ENCODE data around the gene DNAH9. TPM values are rescaled to one million over a fixed set of nuclear protein-coding genes. Genes with fewer than 3 reads are reported as not detected.

DNAH9 gene
- polyA plus RNA-seq, 6 donors from 2014 or later: not detected

GRCh38 chr17:11622492-11622891 lies 24.2 kb downstream of the DNAH9 start:
- H3K4me3 Mint-ChIP-seq: no peak overlapping the region
- no peak for DNase-seq
- no peaks in the 10 kb centered on the region for H3K27me3 Mint-ChIP-seq
- H3K9me3 Mint-ChIP-seq: peaks cover 0 to 8% (median 5%) of the 10 kb centered on the region in 7 donors
- H3K27ac Mint-ChIP-seq: no peak overlapping the region
- H3K4me1 Mint-ChIP-seq: no peaks in the 10 kb centered on the region
- no peak for ATAC-seq (ENCODE audit: low read depth in 2 of 2)
- H3K36me3 Mint-ChIP-seq: no peaks in the 10 kb centered on the region

GRCh38 chr17:11624976-11625375 lies 26.7 kb downstream of the DNAH9 start:
- Mint-ChIP-seq H3K27me3 (no peaks in the 10 kb centered on the region), H3K36me3 (no peaks in the 10 kb centered on the region), H3K27ac (no peak overlapping the region), H3K4me3 (no peak overlapping the region), H3K9me3 (peaks cover 0 to 8% (median 4%) of the 10 kb centered on the region in 7 donors), H3K4me1 (no peaks in the 10 kb centered on the region)
- no peak for ATAC-seq (ENCODE audit: low read depth in 2 of 2)
- no peak for DNase-seq

GRCh38 chr17:11625878-11626277 lies 27.6 kb downstream of the DNAH9 start:
- DNase-seq (no peak), ATAC-seq (ENCODE audit: low read depth in 2 of 2) (no peak)
- no peak overlapping the region for H3K4me3 Mint-ChIP-seq
- H3K36me3 Mint-ChIP-seq: no peaks in the 10 kb centered on the region
- no peaks in the 10 kb centered on the region for H3K27me3 Mint-ChIP-seq
- H3K27ac Mint-ChIP-seq: no peak overlapping the region
- no peaks in the 10 kb centered on the region for H3K4me1 Mint-ChIP-seq
- H3K9me3 Mint-ChIP-seq: peaks cover under 1 to 8% (median 4%) of the 10 kb centered on the region in 7 donors

DNA sequence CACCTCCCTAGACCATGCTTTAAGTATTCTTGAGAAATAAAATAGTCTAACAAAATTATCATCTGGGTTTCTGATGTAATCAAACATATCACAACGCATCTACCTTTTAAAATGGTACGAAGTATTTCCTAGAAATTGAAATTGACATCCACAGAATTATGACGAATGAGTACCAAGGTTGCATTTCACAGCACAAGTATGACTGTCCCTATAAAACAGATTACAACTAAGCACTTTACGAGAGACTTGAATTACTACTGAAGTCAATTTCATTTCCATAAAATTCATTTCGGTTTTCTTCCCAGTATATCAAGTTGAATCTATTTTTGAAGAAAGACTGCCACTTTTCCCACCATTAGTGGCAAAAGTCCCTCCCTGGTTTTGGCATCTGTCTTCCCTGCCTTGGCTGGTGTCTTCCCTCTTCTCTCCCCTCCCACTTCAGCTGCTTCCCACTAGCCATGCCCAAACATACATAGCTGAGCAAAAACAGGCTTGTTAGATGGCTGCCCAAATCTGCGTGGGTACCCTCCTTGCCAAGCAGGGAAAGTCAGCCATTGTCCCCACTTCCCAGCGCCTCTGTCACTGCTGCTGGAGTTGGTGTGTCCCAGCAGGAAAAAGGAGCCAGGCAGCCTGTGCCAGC lies 29.2 kb downstream of the DNAH9 start:
- no peaks in the 10 kb centered on the region for H3K4me1 Mint-ChIP-seq
- DNase-seq (no peak), ATAC-seq (ENCODE audit: low read depth in 2 of 2) (no peak)
- no peaks in the 10 kb centered on the region for H3K36me3 Mint-ChIP-seq
- no peak overlapping the region for H3K4me3 Mint-ChIP-seq
- peaks cover 0 to 5% (median 3%) of the 10 kb centered on the region in 7 donors for H3K9me3 Mint-ChIP-seq
- no peak overlapping the region for H3K27ac Mint-ChIP-seq
- no peaks in the 10 kb centered on the region for H3K27me3 Mint-ChIP-seq

GRCh38 chr17:11628374-11628773 lies 30.1 kb downstream of the DNAH9 start:
- no peak for DNase-seq
- no peak for ATAC-seq (ENCODE audit: low read depth in 2 of 2)
- Mint-ChIP-seq H3K9me3 (peaks cover 0 to 5% (median 2%) of the 10 kb centered on the region in 7 donors), H3K36me3 (no peaks in the 10 kb centered on the region), H3K4me3 (no peak overlapping the region), H3K4me1 (no peaks in the 10 kb centered on the region), H3K27ac (no peak overlapping the region), H3K27me3 (no peaks in the 10 kb centered on the region)

DNA sequence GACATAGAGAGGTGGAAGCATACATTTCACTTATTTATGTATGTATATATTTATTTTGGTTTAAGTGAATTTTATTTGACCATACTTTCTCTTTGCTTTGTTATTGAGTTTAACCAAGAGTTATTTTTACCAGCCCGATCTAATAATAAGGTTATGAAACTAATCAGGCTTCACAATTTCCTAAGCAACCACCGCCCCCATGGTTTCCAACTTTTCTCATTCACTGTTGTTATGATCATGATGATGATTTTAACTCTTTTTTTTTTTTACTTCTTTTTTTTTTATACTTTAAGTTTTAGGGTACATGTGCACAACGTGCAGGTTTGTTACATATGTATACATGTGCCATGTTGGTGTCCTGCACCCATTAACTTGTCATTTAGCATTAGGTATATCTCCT lies 30.6 kb downstream of the DNAH9 start:
- DNase-seq (no peak), ATAC-seq (ENCODE audit: low read depth in 2 of 2) (no peak)
- no peaks in the 10 kb centered on the region for H3K4me1 Mint-ChIP-seq
- H3K36me3 Mint-ChIP-seq: no peaks in the 10 kb centered on the region
- peaks cover 0 to 5% (median 2%) of the 10 kb centered on the region in 7 donors for H3K9me3 Mint-ChIP-seq
- no peak overlapping the region for H3K27ac Mint-ChIP-seq
- H3K4me3 Mint-ChIP-seq: no peak overlapping the region
- H3K27me3 Mint-ChIP-seq: no peaks in the 10 kb centered on the region

DNA sequence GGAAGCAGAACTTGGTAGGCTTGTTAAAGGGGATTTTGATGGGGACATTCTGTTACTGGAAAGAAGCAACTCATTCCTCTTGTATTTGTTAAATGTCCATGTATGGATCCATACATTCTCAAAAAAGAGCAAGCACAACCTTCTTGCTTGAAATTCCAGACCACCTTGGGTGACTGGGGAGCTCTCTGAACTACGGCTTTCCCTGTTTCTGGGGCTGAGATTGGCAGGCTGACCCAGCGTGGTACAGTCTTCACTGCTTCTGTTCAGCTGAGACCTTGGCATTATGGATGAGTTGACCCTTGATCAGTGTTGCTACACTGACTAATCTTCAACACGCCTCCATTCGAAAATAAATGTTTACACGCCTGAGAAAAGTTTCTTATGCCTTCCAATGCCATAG lies 38.5 kb downstream of the DNAH9 start:
- ATAC-seq (ENCODE audit: low read depth in 2 of 2) (no peak), DNase-seq (no peak)
- peaks cover 0 to 5% (median 0%) of the 10 kb centered on the region in 3 donors for H3K27me3 Mint-ChIP-seq
- H3K9me3 Mint-ChIP-seq: peaks cover 0 to 9% (median 4%) of the 10 kb centered on the region in 7 donors
- H3K36me3 Mint-ChIP-seq: no peaks in the 10 kb centered on the region
- no peak overlapping the region for H3K27ac Mint-ChIP-seq
- H3K4me1 Mint-ChIP-seq: no peaks in the 10 kb centered on the region
- H3K4me3 Mint-ChIP-seq: no peak overlapping the region

- H3K9me3 Mint-ChIP-seq: peaks cover 0 to 8% (median 4%) of the 10 kb centered on the region in 7 donors
- no peak overlapping the region for H3K27ac Mint-ChIP-seq
- no peaks in the 10 kb centered on the region for H3K4me1 Mint-ChIP-seq
- DNase-seq: no peak
- no peak overlapping the region for H3K4me3 Mint-ChIP-seq
- H3K27me3 Mint-ChIP-seq: peaks cover 0 to 5% (median 0%) of the 10 kb centered on the region in 3 donors
- H3K36me3 Mint-ChIP-seq: no peaks in the 10 kb centered on the region
- no peak for ATAC-seq (ENCODE audit: low read depth in 2 of 2)
Measured at GRCh38 chr17:11637796-11638195, 39.5 kb downstream of the DNAH9 start.

- no peak overlapping the region for H3K4me3 Mint-ChIP-seq
- H3K4me1 Mint-ChIP-seq: no peaks in the 10 kb centered on the region
- no peaks in the 10 kb centered on the region for H3K36me3 Mint-ChIP-seq
- ATAC-seq (ENCODE audit: low read depth in 2 of 2) (no peak), DNase-seq (no peak)
- H3K9me3 Mint-ChIP-seq: peaks cover 0 to 8% (median 4%) of the 10 kb centered on the region in 7 donors
- H3K27ac Mint-ChIP-seq: no peak overlapping the region
- peaks cover 0 to 5% (median 0%) of the 10 kb centered on the region in 3 donors for H3K27me3 Mint-ChIP-seq
Measured at GRCh38 chr17:11638700-11639265, 40.5 kb downstream of the DNAH9 start.

- Mint-ChIP-seq H3K27ac (no peak overlapping the region), H3K4me1 (peaks cover 0 to 2% (median 0%) of the 10 kb centered on the region in 3 donors), H3K36me3 (no peaks in the 10 kb centered on the region), H3K9me3 (peaks cover 0 to 8% (median 4%) of the 10 kb centered on the region in 7 donors), H3K27me3 (peaks cover 0 to 5% (median 0%) of the 10 kb centered on the region in 3 donors), H3K4me3 (no peak overlapping the region)
- ATAC-seq (ENCODE audit: low read depth in 2 of 2): no peak
- DNase-seq: no peak
Measured at GRCh38 chr17:11639736-11640462, 41.6 kb downstream of the DNAH9 start.

- H3K27me3 Mint-ChIP-seq: peaks cover 0 to 5% (median 0%) of the 10 kb centered on the region in 3 donors
- no peak overlapping the region for H3K4me3 Mint-ChIP-seq
- H3K4me1 Mint-ChIP-seq: peaks cover 0 to 2% (median 0%) of the 10 kb centered on the region in 3 donors
- H3K27ac Mint-ChIP-seq: no peak overlapping the region
- DNase-seq: no peak
- no peaks in the 10 kb centered on the region for H3K36me3 Mint-ChIP-seq
- no peak for ATAC-seq (ENCODE audit: low read depth in 2 of 2)
- H3K9me3 Mint-ChIP-seq: peaks cover 0 to 8% (median 4%) of the 10 kb centered on the region in 7 donors
Measured at GRCh38 chr17:11640463-11640814, 42.2 kb downstream of the DNAH9 start.

DNA sequence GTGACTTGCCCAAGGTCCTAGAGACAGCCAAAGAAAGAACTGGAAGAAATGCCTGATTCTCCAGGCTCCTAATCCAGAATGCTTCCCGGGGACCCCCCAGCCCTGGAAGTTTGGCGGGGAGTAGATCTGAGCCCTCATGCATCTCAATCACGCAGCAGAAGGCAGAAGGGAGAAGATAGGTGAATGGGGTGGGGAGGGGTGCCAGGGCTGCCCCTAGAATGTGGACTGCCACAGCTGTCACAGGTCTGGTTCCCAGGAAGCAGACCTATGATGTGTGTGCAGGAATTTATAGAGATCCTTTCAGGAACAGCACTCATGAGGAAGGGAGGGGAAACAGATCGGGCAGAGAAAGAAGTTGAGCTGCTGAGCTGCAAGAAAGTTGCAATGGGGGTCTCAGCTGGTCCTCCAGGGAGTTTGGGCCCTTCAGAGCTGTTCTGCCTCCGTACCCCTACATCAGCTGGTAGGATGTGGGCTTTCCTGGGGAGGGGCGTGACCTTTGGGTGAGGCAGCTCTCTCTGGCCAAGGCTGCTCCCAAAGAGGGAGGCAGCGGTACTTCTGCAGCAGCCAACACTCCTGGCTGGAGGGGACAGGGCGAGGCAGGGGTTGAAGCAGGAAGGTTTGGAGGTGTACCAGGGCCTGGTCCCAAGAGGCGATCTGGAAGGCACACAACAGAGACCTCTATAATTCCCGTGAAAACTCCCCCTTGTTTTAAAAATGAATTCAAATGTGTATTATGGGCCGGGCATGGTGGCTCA lies 43.4 kb downstream of the DNAH9 start:
- no peak for ATAC-seq (ENCODE audit: low read depth in 2 of 2)
- DNase-seq: no peak
- Mint-ChIP-seq H3K4me3 (no peak overlapping the region), H3K27me3 (peaks cover 0 to 5% (median 0%) of the 10 kb centered on the region in 3 donors), H3K36me3 (no peaks in the 10 kb centered on the region), H3K4me1 (peaks cover 0 to 2% (median 0%) of the 10 kb centered on the region in 3 donors), H3K9me3 (peaks cover 0 to 8% (median 4%) of the 10 kb centered on the region in 7 donors), H3K27ac (peak overlapping the region in 1 of 6 donors; percentile 47)

GRCh38 chr17:11642655-11643054 lies 44.4 kb downstream of the DNAH9 start:
- peaks cover 0 to 7% (median 3%) of the 10 kb centered on the region in 7 donors for H3K9me3 Mint-ChIP-seq
- H3K36me3 Mint-ChIP-seq: no peaks in the 10 kb centered on the region
- DNase-seq: no peak
- no peak overlapping the region for H3K27ac Mint-ChIP-seq
- H3K4me1 Mint-ChIP-seq: peaks cover 0 to 2% (median 0%) of the 10 kb centered on the region in 3 donors
- no peak overlapping the region for H3K4me3 Mint-ChIP-seq
- ATAC-seq (ENCODE audit: low read depth in 2 of 2): no peak
- H3K27me3 Mint-ChIP-seq: peaks cover 0 to 5% (median 0%) of the 10 kb centered on the region in 3 donors
